Gastroesophageal sphincter (tissue), 3 donors: ENCODE measurements around the gene CREM.

Experiments
- CTCF ChIP-seq, 4 experiments: fragments of 200-600 bp in 2 of 4; fragments of 450-650 bp in 2 of 4; sonication (generic) in 1 of 4; IDR thresholded peaks; one replicate each; pipeline ENCODE4 v1.5.1; 2017 to 2019; ENCODE audit warnings: antibody characterized with exemption in 4 of 4, mild to moderate bottlenecking in 2 of 4, moderate library complexity in 2 of 4
- POLR2A ChIP-seq, 2 donors: fragments of 450-650 bp; IDR thresholded peaks; one replicate each; pipeline ENCODE4 v1.6.1; 2017; ENCODE audit warnings: antibody characterized with exemption in 2 of 2, mild to moderate bottlenecking in 2 of 2, moderate library complexity in 1 of 2
- POLR2AphosphoS5 ChIP-seq: sonication (generic); formaldehyde crosslinking; IDR thresholded peaks from one replicate; pipeline ENCODE4 v1.6.1; 2017; ENCODE audit warnings: antibody characterized with exemption

GRCh38 chr10:35203745-35204144 is 77.1 kb downstream of the CREM start:
- TF ChIP-seq CTCF (IDR thresholded peaks at IDR 0.05): no peak
- no peak for TF ChIP-seq POLR2A (IDR thresholded peaks at IDR 0.05)
- no peak for TF ChIP-seq POLR2AphosphoS5
